Endothelial cell of umbilical vein (primary cell): ENCODE measurements around the gene LRRC47. TPM values are rescaled to one million over a fixed set of nuclear protein-coding genes. Genes with fewer than 3 reads are reported as not detected.

Source experiments
- BruUV-seq: library from RNA; stranded (reverse); fragments of 400-500 nt; replicated peaks from 2 replicates; lab custom pipeline; 2021; lab: Mats Ljungman, UMichigan
- CTCF ChIA-PET: fragments of 300-600, 350-600 bp; sonication (Branson Sonifier 250); formaldehyde crosslinking; loops from one replicate; lab custom pipeline; 2021; ENCODE audit warnings: antibody characterized with exemption, inconsistent platforms; lab: Charles Lee
- POLR2A ChIA-PET: fragments of 300-600, 350-600 bp; sonication (Branson Sonifier 250); formaldehyde crosslinking; loops from one replicate; lab custom pipeline; 2021; ENCODE audit warnings: antibody characterized with exemption, inconsistent platforms; lab: Charles Lee
- DNase-seq: peaks from one replicate; pipeline ENCODE4 v3.0.0-alpha.2; 2011; ENCODE audit warnings: low read depth, low spot score
- FAIRE-seq: peaks from 2 replicates; lab custom pipeline; 2011; peaks lifted over from hg19 to GRCh38; lab: Jason Lieb, UNC
- H2AFZ ChIP-seq: 2 replicates; pipeline ENCODE4 v1.6.0; 2012; ENCODE audit warnings: low read depth, low read length, control low read depth, inconsistent platforms
- H3K27ac ChIP-seq: 2 replicates; pipeline ENCODE4 v1.5.1; 2011; ENCODE audit warnings: low read depth, mild to moderate bottlenecking, control low read depth, low read length, moderate library complexity; ENCODE audit not compliant: insufficient read depth
- H3K27me3 ChIP-seq, 2 experiments: 2 replicates each; pipeline versions ENCODE4 v1.6.0 to v1.6.1; 2011; ENCODE audit warnings: low read length in 2 of 2, mixed read lengths in 1 of 2; ENCODE audit not compliant: control insufficient read depth in 2 of 2, insufficient read depth in 2 of 2
- H3K36me3 ChIP-seq, 2 experiments: 2 replicates in 1 of 2; 3 replicates in 1 of 2; pipeline ENCODE4 v1.5.1; 2011; ENCODE audit warnings: low read length in 2 of 2, mild to moderate bottlenecking in 1 of 2, moderate library complexity in 1 of 2; ENCODE audit not compliant: control insufficient read depth in 2 of 2, insufficient read depth in 2 of 2; ENCODE audit errors: extremely low read depth in 1 of 2
- H3K4me1 ChIP-seq: 3 replicates; pipeline ENCODE4 v1.5.1; 2011; ENCODE audit warnings: mild to moderate bottlenecking, low read length; ENCODE audit not compliant: control insufficient read depth, insufficient read depth; ENCODE audit errors: extremely low read depth
- H3K4me2 ChIP-seq: 2 replicates; pipeline ENCODE4 v1.6.1; 2011; ENCODE audit warnings: low read length, control low read depth, mixed read lengths; ENCODE audit not compliant: insufficient read depth
- H3K4me3 ChIP-seq, 3 experiments: fragments of 200-600 bp in 1 of 3; sonication (generic), shearing (Covaris generic) in 1 of 3; replicated peaks in 1 of 3; 2 replicates each; pipeline ENCODE4 v1.5.1; 2011 to 2016; ENCODE audit warnings: control low read depth in 3 of 3, low read length in 3 of 3, mild to moderate bottlenecking in 2 of 3, inconsistent platforms in 1 of 3, low read depth in 1 of 3, moderate library complexity in 1 of 3; ENCODE audit not compliant: insufficient read depth in 1 of 3
- H3K79me2 ChIP-seq: 2 replicates; pipeline ENCODE4 v1.6.0; 2012; ENCODE audit warnings: low read length, inconsistent platforms; ENCODE audit not compliant: control insufficient read depth, insufficient read depth
- H3K9ac ChIP-seq: replicated peaks from 2 replicates; pipeline ENCODE3; 2011; ENCODE audit warnings: low read length, control low read depth; ENCODE audit not compliant: insufficient read depth; ENCODE audit errors: extremely low read depth
- H3K9me1 ChIP-seq: replicated peaks from 3 replicates; pipeline ENCODE4 v1.6.0; 2011; ENCODE audit warnings: mild to moderate bottlenecking, low read length; ENCODE audit not compliant: control insufficient read depth, insufficient read depth; ENCODE audit errors: extremely low read depth
- H3K9me3 ChIP-seq: replicated peaks from 2 replicates; pipeline ENCODE4 v1.5.1; 2012; ENCODE audit warnings: low read length, inconsistent platforms; ENCODE audit not compliant: control insufficient read depth, insufficient read depth
- H4K20me1 ChIP-seq: replicated peaks from 2 replicates; pipeline ENCODE3; 2011; ENCODE audit warnings: mild to moderate bottlenecking, low read length; ENCODE audit not compliant: control insufficient read depth, insufficient read depth; ENCODE audit errors: extremely low read depth
- EZH2 ChIP-seq: IDR thresholded peaks from 2 replicates; pipeline ENCODE4 v1.6.1; 2012; ENCODE audit warnings: borderline replicate concordance, low read depth, mild to moderate bottlenecking, moderate library complexity, low read length, inconsistent platforms; ENCODE audit not compliant: severe bottlenecking
- FOS ChIP-seq: IDR thresholded peaks from 2 replicates; pipeline ENCODE4 v1.6.1; 2011; ENCODE audit warnings: mild to moderate bottlenecking, low read length, moderate library complexity, borderline replicate concordance; ENCODE audit not compliant: insufficient read depth
- GATA2 ChIP-seq: IDR thresholded peaks from 2 replicates; pipeline ENCODE4 v1.7.0; 2011; ENCODE audit warnings: low read depth, mild to moderate bottlenecking, moderate library complexity, mixed read lengths, low read length; ENCODE audit not compliant: insufficient read length, insufficient read depth
- MYC ChIP-seq: IDR thresholded peaks from one replicate; pipeline ENCODE4 v1.6.1; 2011; ENCODE audit warnings: mild to moderate bottlenecking, low read depth, low read length
- POLR2A ChIP-seq: IDR thresholded peaks from 2 replicates; pipeline ENCODE4 v1.6.1; 2012; ENCODE audit warnings: low read depth, mild to moderate bottlenecking, control low read depth, low read length
- POLR2AphosphoS5 ChIP-seq: IDR thresholded peaks from 2 replicates; pipeline ENCODE4 v1.6.1; 2012; ENCODE audit warnings: low read depth, mild to moderate bottlenecking, control low read depth, low read length, moderate library complexity; ENCODE audit not compliant: insufficient read depth
- dilution Hi-C: fragments of 300-500 bp; cut with MboI; formaldehyde crosslinking; loops from one replicate; pipeline ENCODE4 v1.15.0; 2019; ENCODE audit warnings: low sequenced_read_pairs; ENCODE audit not compliant: extremely low pct_ligation_motif_present
- intact Hi-C: fragments of 100-400 bp; cut with micrococcal nuclease; formaldehyde crosslinking; loops from one replicate; pipeline ENCODE4 v1.10.0; 2022
- polyA plus RNA-seq, 4 experiments: library from polyadenylated mRNA; depleted of rRNA in 3 of 4; stranded (reverse) in 3 of 4; unstranded in 1 of 4; fragments of >200 nt; gene quantifications; 2 replicates each; pipeline versions ENCODE4 v1.2.1 to v1.2.3, GENCODE V29; 2011 to 2012; ENCODE audit warnings: missing spikeins in 1 of 4
- total RNA-seq: library from RNA; stranded (reverse); gene quantifications from 2 replicates; pipeline ENCODE4 v1.2.3, GENCODE V29; 2021
- TF ChIP-seq, protein P1 (sequence below): IDR thresholded peaks from 2 replicates; pipeline ENCODE4 v1.6.1; 2011; ENCODE audit not compliant: insufficient read depth, insufficient read length

The LRRC47 gene
- total and polyA plus RNA-seq, 2 donors (not counting 3 experiments of a cell fraction or from before 2014, with no cell fraction given), result 23.7 to 42.5 TPM

GRCh38 chr1:3768811-3769390 lies 27.4 kb downstream of the LRRC47 start:
- POLR2A ChIA-PET, result no interaction called here
- no TSS peak for BruUV-seq
- no peak for DNase-seq
- Histone ChIP-seq H3K9me1 (no peaks in the 10 kb centered on the region), H3K4me3 (no peak overlapping the region), H4K20me1 (no peaks in the 10 kb centered on the region), H3K36me3 (no peaks in the 10 kb centered on the region), H3K9me3 (no peaks in the 10 kb centered on the region), H3K4me2 (no peak overlapping the region), H3K27ac (no peak overlapping the region), H2AFZ (no peak overlapping the region), H3K27me3 (no peaks in the 10 kb centered on the region), H3K9ac (no peak overlapping the region), H3K4me1 (peaks cover 6% of the 10 kb centered on the region), H3K79me2 (no peaks in the 10 kb centered on the region)
- intact Hi-C loops (no loop called here), dilution Hi-C loops (no loop called here)
- CTCF ChIA-PET, result interaction anchor here (2.1 kb wide), 1 partner anchor 44 kb away, joined by 6 read pairs; no protein-coding TSS in a partner anchor
- no peak for FAIRE-seq
- TF ChIP-seq MYC, result no peak
- TF ChIP-seq, protein P1, sequence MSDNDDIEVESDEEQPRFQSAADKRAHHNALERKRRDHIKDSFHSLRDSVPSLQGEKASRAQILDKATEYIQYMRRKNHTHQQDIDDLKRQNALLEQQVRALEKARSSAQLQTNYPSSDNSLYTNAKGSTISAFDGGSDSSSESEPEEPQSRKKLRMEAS, result no peak
- TF ChIP-seq EZH2, result no peak
- no peak for TF ChIP-seq POLR2AphosphoS5
- TF ChIP-seq FOS, result no peak
- TF ChIP-seq POLR2A, result no peak
- no peak for TF ChIP-seq GATA2
